Small intestine (tissue), 7 donors: ENCODE measurements around the gene HMGN3. TPM values are rescaled to one million over a fixed set of nuclear protein-coding genes. Genes with fewer than 3 reads are reported as not detected.
A peak's percentile ranks its signal among the peaks of the same experiment; 100 is the strongest.

Experiments
- DNase-seq, 2 donors: peaks; one replicate each; pipeline versions ENCODE4 v3.0.0 to v3.0.0-alpha.2; 2013
- FAIRE-seq: peaks from 2 replicates; lab custom pipeline; 2012; peaks lifted over from hg19 to GRCh38; lab: Jason Lieb, UNC
- H3K27ac ChIP-seq, 3 donors: one replicate each; pipeline ENCODE4 v1.5.1; 2013; ENCODE audit warnings: low read length in 2 of 3, mild to moderate bottlenecking in 2 of 3, control low read depth in 1 of 3, inconsistent platforms in 1 of 3, low read depth in 1 of 3, moderate library complexity in 1 of 3
- H3K27me3 ChIP-seq, 3 donors: one replicate each; pipeline ENCODE4 v1.6.1; 2013; ENCODE audit warnings: low read length in 3 of 3, inconsistent platforms in 1 of 3; ENCODE audit not compliant: control insufficient read depth in 3 of 3, insufficient read depth in 3 of 3
- H3K36me3 ChIP-seq, 3 donors: one replicate each; pipeline ENCODE4 v1.6.1; 2013; ENCODE audit warnings: low read length in 3 of 3, inconsistent platforms in 1 of 3, low read depth in 1 of 3, mild to moderate bottlenecking in 1 of 3, moderate library complexity in 1 of 3; ENCODE audit not compliant: control insufficient read depth in 3 of 3, insufficient read depth in 2 of 3
- H3K4me1 ChIP-seq, 3 donors: one replicate each; pipeline ENCODE4 v1.6.1; 2013; ENCODE audit warnings: low read length in 2 of 3, inconsistent platforms in 1 of 3, low read depth in 1 of 3, mild to moderate bottlenecking in 1 of 3, moderate library complexity in 1 of 3; ENCODE audit not compliant: control insufficient read depth in 3 of 3, insufficient read depth in 2 of 3
- H3K4me3 ChIP-seq, 3 donors: one replicate each; pipeline ENCODE4 v1.5.1; 2013; ENCODE audit warnings: low read length in 3 of 3, control low read depth in 1 of 3, inconsistent platforms in 1 of 3, low read depth in 1 of 3, mild to moderate bottlenecking in 1 of 3, moderate library complexity in 1 of 3
- H3K9me3 ChIP-seq, 2 donors: one replicate each; pipeline ENCODE4 v1.6.1; 2013; ENCODE audit warnings: low read depth in 1 of 2, low read length in 1 of 2; ENCODE audit not compliant: control insufficient read depth in 2 of 2, insufficient read depth in 1 of 2
- WGBS, 3 donors: extraction: QIAGEN DNeasy Blood & Tissue Kit; methylation state at CpG; one replicate each; pipeline ENCODE4 v1.1.7; 2013; 5-methylcytosine and 5-hydroxymethylcytosine counted together
- polyA plus RNA-seq, 4 donors: library from polyadenylated mRNA; stranded (reverse) in 3 of 4; unstranded in 1 of 4; fragments of 200-250 nt in 3 of 4; fragments of 120-200 nt in 1 of 4; gene quantifications; one replicate each; pipeline versions ENCODE4 v1.2.1 to v1.2.3, GENCODE V29; 2013
- donor health status: healthy with polysubstance abuse.
- donor health status: control.
- donor health status: control.
- donor health status: Bipolar disorder and iron deficiency.
- donor health status: healthy.

HMGN3 gene
- polyA plus RNA-seq, 4 donors = 51.1 to 135 (median 90.2) TPM

- DNase-seq (no peak), FAIRE-seq (peak; percentile 51)
- H3K4me1 ChIP-seq = peaks cover 0 to 12% (median 2%) of the 10 kb centered on the region in 3 donors
- WGBS, 3 donors = 93 to 99% (median 95%) methylated on average over 2 of the region's 2 CpGs
- H3K36me3 ChIP-seq = peaks cover 0 to under 1% (median 0%) of the 10 kb centered on the region in 3 donors
- H3K27ac ChIP-seq = no peak overlapping the region
- no peaks in the 10 kb centered on the region for H3K27me3 ChIP-seq
- H3K9me3 ChIP-seq = no peaks in the 10 kb centered on the region
- H3K4me3 ChIP-seq = no peak overlapping the region
Measured at GRCh38 chr6:79212859-79213258, 21.6 kb downstream of the HMGN3 start.

GRCh38 chr6:79208816-79209215 lies 25.7 kb downstream of the HMGN3 start:
- Histone ChIP-seq H3K4me3 (no peak overlapping the region), H3K9me3 (no peaks in the 10 kb centered on the region)
- FAIRE-seq = no peak

GRCh38 chr6:79203753-79204253 lies 30.7 kb downstream of the HMGN3 start:
- no peak for FAIRE-seq
- H3K9me3 ChIP-seq = no peaks in the 10 kb centered on the region
- H3K27ac ChIP-seq = no peak overlapping the region

More at GRCh38 chr6:79208816-79209215, 25.7 kb downstream of the HMGN3 start:
- no peak for DNase-seq
- H3K27me3 ChIP-seq = no peaks in the 10 kb centered on the region
- H3K27ac ChIP-seq = no peak overlapping the region
- H3K4me1 ChIP-seq = no peaks in the 10 kb centered on the region
- H3K36me3 ChIP-seq = peaks cover 0 to 13% (median 3%) of the 10 kb centered on the region in 3 donors

GRCh38 chr6:79202556-79202955 lies 31.9 kb downstream of the HMGN3 start:
- FAIRE-seq = no peak

More at GRCh38 chr6:79203753-79204253, 30.7 kb downstream of the HMGN3 start:
- 94 to 97% (median 96%) methylated on average over 3 of the region's 3 CpGs for WGBS, 3 donors
- Histone ChIP-seq H3K4me1 (no peaks in the 10 kb centered on the region), H3K27me3 (no peaks in the 10 kb centered on the region), H3K36me3 (peaks cover 0 to 19% (median 3%) of the 10 kb centered on the region in 3 donors), H3K4me3 (no peak overlapping the region)
- no peak for DNase-seq

GRCh38 chr6:79201983-79202382 lies 32.5 kb downstream of the HMGN3 start:
- WGBS, 3 donors = 46 to 71% (median 56%) methylated on average over 3 of the region's 3 CpGs
- H3K4me1 ChIP-seq = no peaks in the 10 kb centered on the region
- FAIRE-seq (no peak), DNase-seq (peak in 1 of 2 donors; percentile 36)
- no peaks in the 10 kb centered on the region for H3K9me3 ChIP-seq
- peaks cover 0 to 16% (median 3%) of the 10 kb centered on the region in 3 donors for H3K36me3 ChIP-seq
- H3K4me3 ChIP-seq = no peak overlapping the region
- H3K27me3 ChIP-seq = no peaks in the 10 kb centered on the region
- peak overlapping the region in 1 of 3 donors; percentile 19 for H3K27ac ChIP-seq

More at GRCh38 chr6:79202556-79202955, 31.9 kb downstream of the HMGN3 start:
- H3K27me3 ChIP-seq = no peaks in the 10 kb centered on the region
- 60 to 74% (median 68%) methylated on average over 1 of the region's 1 CpG for WGBS, 3 donors
- DNase-seq = no peak
- H3K4me3 ChIP-seq = no peak overlapping the region
- peak overlapping the region in 1 of 3 donors; percentile 19 for H3K27ac ChIP-seq
- H3K36me3 ChIP-seq = peaks cover 0 to 16% (median 3%) of the 10 kb centered on the region in 3 donors
- H3K4me1 ChIP-seq = no peaks in the 10 kb centered on the region
- H3K9me3 ChIP-seq = no peaks in the 10 kb centered on the region

- H3K4me1 ChIP-seq = no peaks in the 10 kb centered on the region
- H3K27me3 ChIP-seq = no peaks in the 10 kb centered on the region
- no peak overlapping the region for H3K27ac ChIP-seq
- FAIRE-seq = no peak
- peaks cover 0 to 10% (median 3%) of the 10 kb centered on the region in 3 donors for H3K36me3 ChIP-seq
- no peaks in the 10 kb centered on the region for H3K9me3 ChIP-seq
- no peak overlapping the region for H3K4me3 ChIP-seq
- no peak for DNase-seq
- 86 to 97% (median 95%) methylated on average over 1 of the region's 1 CpG for WGBS, 3 donors
Measured at GRCh38 chr6:79201143-79201542, 33.3 kb downstream of the HMGN3 start.

GRCh38 chr6:79196912-79197311 lies 37.6 kb downstream of the HMGN3 start:
- no peak for DNase-seq
- Histone ChIP-seq H3K27me3 (no peaks in the 10 kb centered on the region), H3K36me3 (no peaks in the 10 kb centered on the region), H3K4me3 (no peak overlapping the region), H3K4me1 (no peaks in the 10 kb centered on the region), H3K27ac (no peak overlapping the region), H3K9me3 (no peaks in the 10 kb centered on the region)
- FAIRE-seq = no peak

GRCh38 chr6:79193971-79194370 lies 40.5 kb downstream of the HMGN3 start:
- DNase-seq (no peak), FAIRE-seq (no peak)
- 72 to 92% (median 90%) methylated on average over 2 of the region's 2 CpGs for WGBS, 3 donors
- no peaks in the 10 kb centered on the region for H3K36me3 ChIP-seq
- no peaks in the 10 kb centered on the region for H3K27me3 ChIP-seq
- no peak overlapping the region for H3K27ac ChIP-seq
- peaks cover 0 to 8% of the 10 kb centered on the region in 2 donors for H3K9me3 ChIP-seq
- H3K4me3 ChIP-seq = no peak overlapping the region
- H3K4me1 ChIP-seq = peaks cover 0 to 3% (median 0%) of the 10 kb centered on the region in 3 donors
